MM.1S (cell line): ENCODE results near the gene ENHO.

Source experiments
- EZH2 ChIP-seq: fragments of 300-600 bp; sonication (generic); optimal IDR thresholded peaks from 2 replicates; pipeline ENCODE3; 2017; ENCODE audit warnings: low read depth, mild to moderate bottlenecking, antibody characterized with exemption, low read length, mixed read lengths
- TF ChIP-seq, protein P1 (sequence below): fragments of 300-600 bp; sonication (generic); IDR thresholded peaks from 2 replicates; pipeline ENCODE4 v1.5.1; 2016; ENCODE audit warnings: antibody characterized with exemption, low read length, mixed read lengths

DNA sequence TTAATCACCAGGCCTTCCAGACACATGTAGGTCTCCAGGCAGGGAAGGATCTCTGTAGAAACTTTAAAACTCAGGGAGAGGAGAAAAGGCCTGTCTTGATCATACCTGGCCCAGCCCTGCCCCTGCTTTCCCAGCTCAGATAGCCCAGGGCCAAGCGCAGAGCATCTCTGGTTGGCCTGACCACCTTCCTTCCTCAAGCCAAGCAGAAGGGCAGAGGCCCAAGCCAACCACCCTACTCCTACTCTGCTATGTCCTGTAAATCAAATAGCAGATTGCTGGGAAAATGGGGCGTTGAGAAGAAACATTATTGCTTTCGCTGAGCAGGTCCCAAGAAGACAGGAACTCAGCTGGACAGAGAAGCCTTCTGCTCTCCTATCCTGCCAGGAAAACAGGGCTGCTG is 14.3 kb downstream of the ENHO start:
- TF ChIP-seq, protein P1, sequence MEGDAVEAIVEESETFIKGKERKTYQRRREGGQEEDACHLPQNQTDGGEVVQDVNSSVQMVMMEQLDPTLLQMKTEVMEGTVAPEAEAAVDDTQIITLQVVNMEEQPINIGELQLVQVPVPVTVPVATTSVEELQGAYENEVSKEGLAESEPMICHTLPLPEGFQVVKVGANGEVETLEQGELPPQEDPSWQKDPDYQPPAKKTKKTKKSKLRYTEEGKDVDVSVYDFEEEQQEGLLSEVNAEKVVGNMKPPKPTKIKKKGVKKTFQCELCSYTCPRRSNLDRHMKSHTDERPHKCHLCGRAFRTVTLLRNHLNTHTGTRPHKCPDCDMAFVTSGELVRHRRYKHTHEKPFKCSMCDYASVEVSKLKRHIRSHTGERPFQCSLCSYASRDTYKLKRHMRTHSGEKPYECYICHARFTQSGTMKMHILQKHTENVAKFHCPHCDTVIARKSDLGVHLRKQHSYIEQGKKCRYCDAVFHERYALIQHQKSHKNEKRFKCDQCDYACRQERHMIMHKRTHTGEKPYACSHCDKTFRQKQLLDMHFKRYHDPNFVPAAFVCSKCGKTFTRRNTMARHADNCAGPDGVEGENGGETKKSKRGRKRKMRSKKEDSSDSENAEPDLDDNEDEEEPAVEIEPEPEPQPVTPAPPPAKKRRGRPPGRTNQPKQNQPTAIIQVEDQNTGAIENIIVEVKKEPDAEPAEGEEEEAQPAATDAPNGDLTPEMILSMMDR = no peak
- TF ChIP-seq EZH2 = no peak
